Measurements from ENCODE around the gene MRPL2. TPM values are rescaled to one million over a fixed set of nuclear protein-coding genes. Genes with fewer than 3 reads are reported as not detected.

The MRPL2 gene
- polyA plus RNA-seq, 1 donor (not counting 4 experiments of a cell fraction or from before 2014, with no cell fraction given) = 27.4 TPM

- Histone ChIP-seq H3K4me2 (ENCODE audit: control insufficient read depth, extremely low read depth, insufficient read depth, low read depth, low read length) (no peak overlapping the region), H3K27ac (ENCODE audit: control insufficient read depth, insufficient read depth, low read length) (no peak overlapping the region), H3K36me3 (ENCODE audit: control insufficient read depth in 2 of 2, extremely low read depth in 1 of 2, insufficient read depth in 2 of 2, low read length in 2 of 2) (peaks cover 26 to 33% of the 10 kb centered on the region in 2 experiments), H3K4me3 (ENCODE audit: control insufficient read depth in 2 of 3, extremely low read depth in 1 of 3, insufficient read depth in 2 of 3, low read depth in 1 of 3, low read length in 3 of 3) (no peak overlapping the region), H3K9me1 (ENCODE audit: control insufficient read depth, extremely low read depth, insufficient read depth, low read length) (no peaks in the 10 kb centered on the region), H4K20me1 (ENCODE audit: control insufficient read depth, extremely low read depth, insufficient read depth, low read length) (peaks cover 2% of the 10 kb centered on the region), H3K79me2 (ENCODE audit: control insufficient read depth, insufficient read depth, low read length) (no peaks in the 10 kb centered on the region), H3K27me3 (ENCODE audit: control insufficient read depth, extremely low read depth, insufficient read depth, low read length) (no peaks in the 10 kb centered on the region), H3K9me3 (ENCODE audit: control insufficient read depth, low read depth, low read length) (no peaks in the 10 kb centered on the region), H3K9ac (ENCODE audit: control insufficient read depth, extremely low read depth, insufficient read depth, low read length) (no peak overlapping the region), H3K4me1 (ENCODE audit: control insufficient read depth, extremely low read depth, insufficient read depth, low read length) (no peaks in the 10 kb centered on the region), H2AFZ (ENCODE audit: control insufficient read depth, low read length) (no peak overlapping the region)
- TF ChIP-seq CTCF (optimal IDR thresholded peaks at IDR 0.05 in 1 of 3, IDR thresholded peaks at IDR 0.05 in 1 of 3, conservative IDR thresholded peaks at IDR 0.05 in 1 of 3; ENCODE audit: extremely low read depth in 1 of 3, insufficient read depth in 2 of 3, low read length in 3 of 3) (no peak), EZH2 (IDR thresholded peaks at IDR 0.05; ENCODE audit: low read length) (no peak)
- dilution Hi-C loops (cut with MboI; ENCODE audit: extremely low pct_ligation_motif_present, low sequenced_read_pairs) = no loop called here
- no peak for DNase-seq (ENCODE audit: low read depth, low spot score)
- no peak for FAIRE-seq
These were observed 26.9 kb downstream of the MRPL2 start for GRCh38 chr6:43032326-43032725.

GRCh38 chr6:43029120-43029519, 30.1 kb downstream of the MRPL2 start:
- no peak overlapping the region for H3K27ac ChIP-seq (ENCODE audit: control insufficient read depth, insufficient read depth, low read length)
- H3K9me3 ChIP-seq (ENCODE audit: control insufficient read depth, low read depth, low read length) = no peaks in the 10 kb centered on the region
- peaks cover 2% of the 10 kb centered on the region for H4K20me1 ChIP-seq (ENCODE audit: control insufficient read depth, extremely low read depth, insufficient read depth, low read length)
- no peak overlapping the region for H3K4me2 ChIP-seq (ENCODE audit: control insufficient read depth, extremely low read depth, insufficient read depth, low read depth, low read length)
- dilution Hi-C loops (cut with MboI; ENCODE audit: extremely low pct_ligation_motif_present, low sequenced_read_pairs) = no loop called here
- H3K9ac ChIP-seq (ENCODE audit: control insufficient read depth, extremely low read depth, insufficient read depth, low read length) = no peak overlapping the region
- no peak overlapping the region for H2AFZ ChIP-seq (ENCODE audit: control insufficient read depth, low read length)
- DNase-seq (ENCODE audit: low read depth, low spot score) (no peak), FAIRE-seq (no peak)
- H3K9me1 ChIP-seq (ENCODE audit: control insufficient read depth, extremely low read depth, insufficient read depth, low read length) = no peaks in the 10 kb centered on the region
- no peak overlapping the region for H3K4me3 ChIP-seq (ENCODE audit: control insufficient read depth in 2 of 3, extremely low read depth in 1 of 3, insufficient read depth in 2 of 3, low read depth in 1 of 3, low read length in 3 of 3)
- H3K4me1 ChIP-seq (ENCODE audit: control insufficient read depth, extremely low read depth, insufficient read depth, low read length) = no peaks in the 10 kb centered on the region
- peaks cover 13% of the 10 kb centered on the region for H3K79me2 ChIP-seq (ENCODE audit: control insufficient read depth, insufficient read depth, low read length)
- peaks cover 27 to 45% of the 10 kb centered on the region in 2 experiments for H3K36me3 ChIP-seq (ENCODE audit: control insufficient read depth in 2 of 2, extremely low read depth in 1 of 2, insufficient read depth in 2 of 2, low read length in 2 of 2)
- H3K27me3 ChIP-seq (ENCODE audit: control insufficient read depth, extremely low read depth, insufficient read depth, low read length) = no peaks in the 10 kb centered on the region
- TF ChIP-seq EZH2 (IDR thresholded peaks at IDR 0.05; ENCODE audit: low read length) (no peak), CTCF (optimal IDR thresholded peaks at IDR 0.05 in 1 of 3, IDR thresholded peaks at IDR 0.05 in 1 of 3, conservative IDR thresholded peaks at IDR 0.05 in 1 of 3; ENCODE audit: extremely low read depth in 1 of 3, insufficient read depth in 2 of 3, low read length in 3 of 3) (no peak)
